Neural cell (in vitro differentiated cells): Measurements from ENCODE around the gene SDK2.

ENCODE experiments used
- POLR2AphosphoS5 ChIP-seq: IDR thresholded peaks from 2 replicates; pipeline ENCODE4 v1.6.1; 2012
- RAD21 ChIP-seq: fragments of 450-650 bp; conservative IDR thresholded peaks from 2 replicates; pipeline ENCODE4 v1.6.1; 2014; ENCODE audit warnings: antibody characterized with exemption, mild to moderate bottlenecking, moderate library complexity
- TAF1 ChIP-seq: IDR thresholded peaks from 2 replicates; pipeline ENCODE4 v1.6.1; 2012; ENCODE audit warnings: low read depth
- TF ChIP-seq, protein P1 (sequence below): fragments of 450-650 bp; IDR thresholded peaks from 2 replicates; pipeline ENCODE4 v1.5.1; 2014; ENCODE audit warnings: antibody characterized with exemption, mild to moderate bottlenecking, moderate library complexity; ENCODE audit not compliant: poor library complexity, severe bottlenecking

- TF ChIP-seq TAF1 (no peak), RAD21 (no peak), POLR2AphosphoS5 (no peak)
- TF ChIP-seq, protein P1, sequence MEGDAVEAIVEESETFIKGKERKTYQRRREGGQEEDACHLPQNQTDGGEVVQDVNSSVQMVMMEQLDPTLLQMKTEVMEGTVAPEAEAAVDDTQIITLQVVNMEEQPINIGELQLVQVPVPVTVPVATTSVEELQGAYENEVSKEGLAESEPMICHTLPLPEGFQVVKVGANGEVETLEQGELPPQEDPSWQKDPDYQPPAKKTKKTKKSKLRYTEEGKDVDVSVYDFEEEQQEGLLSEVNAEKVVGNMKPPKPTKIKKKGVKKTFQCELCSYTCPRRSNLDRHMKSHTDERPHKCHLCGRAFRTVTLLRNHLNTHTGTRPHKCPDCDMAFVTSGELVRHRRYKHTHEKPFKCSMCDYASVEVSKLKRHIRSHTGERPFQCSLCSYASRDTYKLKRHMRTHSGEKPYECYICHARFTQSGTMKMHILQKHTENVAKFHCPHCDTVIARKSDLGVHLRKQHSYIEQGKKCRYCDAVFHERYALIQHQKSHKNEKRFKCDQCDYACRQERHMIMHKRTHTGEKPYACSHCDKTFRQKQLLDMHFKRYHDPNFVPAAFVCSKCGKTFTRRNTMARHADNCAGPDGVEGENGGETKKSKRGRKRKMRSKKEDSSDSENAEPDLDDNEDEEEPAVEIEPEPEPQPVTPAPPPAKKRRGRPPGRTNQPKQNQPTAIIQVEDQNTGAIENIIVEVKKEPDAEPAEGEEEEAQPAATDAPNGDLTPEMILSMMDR = no peak
Observed at GRCh38 chr17:73639322-73639721, 4.9 kb downstream of the SDK2 start.
